Erythroblast (primary cell): ENCODE measurements around the gene SLF2.

Experiments
- GATA1 ChIP-seq: IDR thresholded peaks from 2 replicates; pipeline ENCODE4 v1.6.1; 2011; ENCODE audit warnings: low read depth, mild to moderate bottlenecking, control low read depth, low read length, moderate library complexity
- POLR2A ChIP-seq: IDR thresholded peaks from 2 replicates; pipeline ENCODE4 v1.6.1; 2011; ENCODE audit warnings: mild to moderate bottlenecking, low read length

DNA sequence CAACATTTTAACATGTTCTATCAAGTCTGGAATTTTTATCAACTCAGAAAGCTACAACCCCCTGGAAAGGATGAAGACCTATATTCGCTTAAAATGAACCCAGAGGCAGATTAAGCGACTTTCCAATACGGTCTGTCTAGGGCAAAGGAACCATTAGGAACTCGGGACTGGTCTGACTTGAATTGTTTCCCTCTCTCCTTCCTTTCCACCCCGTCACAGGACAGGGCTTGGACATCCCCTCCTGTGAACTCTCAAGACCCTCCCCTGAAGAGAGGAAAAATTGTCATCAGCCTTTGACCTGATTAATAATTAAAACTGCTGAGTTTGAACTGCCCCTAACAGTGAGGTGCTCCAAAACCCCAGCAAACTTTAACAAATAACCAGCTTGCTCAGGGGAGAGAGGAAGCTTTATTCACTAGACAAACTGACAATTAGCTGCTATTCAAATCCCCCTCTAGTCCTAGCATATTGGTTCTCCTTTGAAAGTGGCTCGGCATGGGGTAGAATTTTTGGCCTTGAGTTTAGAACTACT is 22.6 kb upstream of the SLF2 start:
- TF ChIP-seq POLR2A: no peak
- TF ChIP-seq GATA1: no peak
